ENCODE measurements around the gene NMNAT2. TPM values are rescaled to one million over a fixed set of nuclear protein-coding genes. Genes with fewer than 3 reads are reported as not detected.

Gene NMNAT2
- total and polyA plus RNA-seq, 2 of the 4 experiments (the other 2 are of a cell fraction) = 0.36 to 2.4 TPM

DNA sequence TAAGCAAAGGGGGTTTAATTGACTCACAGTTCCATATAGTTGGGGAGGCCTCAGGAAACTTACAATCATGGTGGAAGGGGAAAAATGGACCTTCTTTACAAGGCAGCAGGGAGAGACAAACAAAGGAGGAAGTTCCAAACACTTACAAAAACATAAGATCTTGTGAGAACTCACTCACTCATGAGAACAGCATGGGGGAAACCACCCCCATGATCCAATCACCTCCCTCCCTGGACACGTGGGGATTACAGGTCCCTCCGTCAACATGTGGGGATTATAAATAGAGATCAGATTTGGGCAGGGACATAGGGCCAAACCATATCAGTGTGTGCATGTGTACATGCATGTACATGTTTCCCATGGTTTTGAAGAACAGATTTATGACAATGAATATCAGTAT is 48.6 kb upstream of the NMNAT2 start:
- Histone ChIP-seq H3K23ac (ENCODE audit: low read depth, low read length) (no peak overlapping the region), H2AK5ac (ENCODE audit: low read depth, low read length) (no peak overlapping the region), H2BK120ac (ENCODE audit: low read depth, low read length) (no peak overlapping the region), H3K56ac (ENCODE audit: extremely low read depth, insufficient read depth, low read length) (no peak overlapping the region), H3K9me3 (ENCODE audit: control insufficient read depth, insufficient read depth, low read length) (no peaks in the 10 kb centered on the region), H2AFZ (replicated peaks; ENCODE audit: low read length, poor library complexity) (no peak overlapping the region), H2AK9ac (replicated peaks; ENCODE audit: low read depth, low read length, poor library complexity) (no peak overlapping the region), H3K36me3 (ENCODE audit: control insufficient read depth, insufficient read depth, low read length) (no peaks in the 10 kb centered on the region), H4K8ac (ENCODE audit: low read depth in 2 of 2, low read length in 2 of 2) (no peak overlapping the region), H3K14ac (replicated peaks; ENCODE audit: low read depth, low read length) (no peak overlapping the region), H3K9me1 (ENCODE audit: insufficient read depth, low read length) (no peaks in the 10 kb centered on the region), H2BK20ac (ENCODE audit: low read depth, low read length) (no peak overlapping the region), H3K9ac (ENCODE audit: low read depth, low read length) (no peak overlapping the region), H3K4me3 (ENCODE audit: insufficient read depth, low read depth, low read length) (no peak overlapping the region), H3K4me2 (ENCODE audit: low read depth, low read length) (no peak overlapping the region), H3K4ac (ENCODE audit: low read depth, low read length) (no peak overlapping the region), H4K5ac (ENCODE audit: low read depth, low read length) (no peak overlapping the region), H2BK15ac (ENCODE audit: low read depth, low read length) (no peak overlapping the region), H3K18ac (ENCODE audit: low read depth, low read length) (no peak overlapping the region), H2BK5ac (ENCODE audit: low read depth, low read length, poor library complexity, severe bottlenecking) (no peak overlapping the region), H4K91ac (ENCODE audit: insufficient read depth, low read depth, low read length) (no peak overlapping the region), H4K20me1 (ENCODE audit: insufficient read depth, low read length) (no peaks in the 10 kb centered on the region), H3K27ac (ENCODE audit: insufficient read depth, low read length) (no peak overlapping the region), H3K79me1 (ENCODE audit: low read depth in 1 of 2, low read length in 2 of 2) (0 out of 4 replicates have a peak, but pooled peaks cover 0 to 2% of the 10 kb centered on the region in 2 experiments), H3K4me1 (ENCODE audit: control insufficient read depth, insufficient read depth, low read length) (no peaks in the 10 kb centered on the region), H3K27me3 (ENCODE audit: control insufficient read depth, insufficient read depth, low read length) (peaks cover 16% of the 10 kb centered on the region)
- no TSS peak for BruUV-seq (replicated peaks)
- dilution Hi-C loops (cut with HindIII; ENCODE audit: low sequenced_read_pairs, unreplicated experiment) (no loop called here), intact Hi-C loops (cut with micrococcal nuclease) (no loop called here), in situ Hi-C loops (cut with MboI; ENCODE audit: low sequenced_read_pairs) (no loop called here)
- no peak for TF ChIP-seq RAD21 (IDR thresholded peaks at IDR 0.05; ENCODE audit: low read length)
- TF ChIP-seq POLR2A (IDR thresholded peaks at IDR 0.05; ENCODE audit: low read depth, low read length) = no peak
- no peak for TF ChIP-seq CTCF (conservative IDR thresholded peaks at IDR 0.05; ENCODE audit: low read depth, low read length)
- TF ChIP-seq BHLHE40 (IDR thresholded peaks at IDR 0.05; ENCODE audit: low read depth, low read length) = no peak
- TF ChIP-seq CHD1 (IDR thresholded peaks at IDR 0.05; ENCODE audit: low read depth, low read length) = no peak
- TF ChIP-seq, protein P1, sequence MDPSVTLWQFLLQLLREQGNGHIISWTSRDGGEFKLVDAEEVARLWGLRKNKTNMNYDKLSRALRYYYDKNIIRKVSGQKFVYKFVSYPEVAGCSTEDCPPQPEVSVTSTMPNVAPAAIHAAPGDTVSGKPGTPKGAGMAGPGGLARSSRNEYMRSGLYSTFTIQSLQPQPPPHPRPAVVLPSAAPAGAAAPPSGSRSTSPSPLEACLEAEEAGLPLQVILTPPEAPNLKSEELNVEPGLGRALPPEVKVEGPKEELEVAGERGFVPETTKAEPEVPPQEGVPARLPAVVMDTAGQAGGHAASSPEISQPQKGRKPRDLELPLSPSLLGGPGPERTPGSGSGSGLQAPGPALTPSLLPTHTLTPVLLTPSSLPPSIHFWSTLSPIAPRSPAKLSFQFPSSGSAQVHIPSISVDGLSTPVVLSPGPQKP (IDR thresholded peaks at IDR 0.05; ENCODE audit: borderline replicate concordance, low read depth, low read length) = no peak
- TF ChIP-seq RFX5 (IDR thresholded peaks at IDR 0.05; ENCODE audit: low read depth, low read length) = no peak
- TF ChIP-seq NFE2L2 (IDR thresholded peaks at IDR 0.05; ENCODE audit: low read depth, low read length) = no peak
- TF ChIP-seq SMC3 (IDR thresholded peaks at IDR 0.05; ENCODE audit: low read depth, low read length) = no peak
- TF ChIP-seq USF2 (IDR thresholded peaks at IDR 0.05; ENCODE audit: low read depth, low read length) = no peak
- no peak for TF ChIP-seq RCOR1 (IDR thresholded peaks at IDR 0.05; ENCODE audit: insufficient replicate concordance, low read length)
- TF ChIP-seq FOS (IDR thresholded peaks at IDR 0.05; ENCODE audit: low read depth, low read length) = no peak
- no peak for TF ChIP-seq MAZ (IDR thresholded peaks at IDR 0.05; ENCODE audit: borderline replicate concordance, low read depth, low read length)
- no peak for TF ChIP-seq MAFK (IDR thresholded peaks at IDR 0.05; ENCODE audit: low read depth, low read length)
- TF ChIP-seq CEBPB (IDR thresholded peaks at IDR 0.05; ENCODE audit: low read depth, low read length) = no peak
- no peak for TF ChIP-seq MXI1 (IDR thresholded peaks at IDR 0.05; ENCODE audit: borderline replicate concordance, low read depth, low read length)
- POLR2A ChIA-PET (ENCODE audit: unreplicated experiment) = no interaction called here
- ATAC-seq (ENCODE audit: low read depth) = no peak
- CTCF ChIA-PET = no interaction called here
- no CpG with 5 or more reads among the region's 2 CpGs for WGBS, 2 experiments (ENCODE audit: extremely low coverage in 2 of 2, insufficient read length in 1 of 2)
- DNase-seq = no peak

Measured in IMR-90 (cell line).